HepG2 (cell line): ENCODE data around the gene TBX21. TPM values are rescaled to one million over a fixed set of nuclear protein-coding genes. Genes with fewer than 3 reads are reported as not detected.

Experiments
- ARHGAP35 ChIP-seq: sonication (generic); formaldehyde crosslinking; IDR thresholded peaks from 2 replicates; pipeline ENCODE4 v1.9.0; 2022; ENCODE audit warnings: mild to moderate bottlenecking, inconsistent platforms, moderate library complexity, missing genetic modification reagents, borderline replicate concordance
- CHCHD3 ChIP-seq: sonication (generic); formaldehyde crosslinking; IDR thresholded peaks from 2 replicates; pipeline ENCODE4 v1.8.0; 2022; ENCODE audit warnings: mild to moderate bottlenecking, missing genetic modification reagents, moderate library complexity
- CTCF ChIP-seq: sonication (generic); formaldehyde crosslinking; IDR thresholded peaks from 2 replicates; pipeline ENCODE4 v1.5.0; 2020; ENCODE audit warnings: mild to moderate bottlenecking, missing genetic modification reagents, moderate library complexity
- DDIT3 ChIP-seq: sonication (generic); formaldehyde crosslinking; IDR thresholded peaks from 2 replicates; pipeline ENCODE4 v1.4.0; 2020; ENCODE audit warnings: mild to moderate bottlenecking, missing genetic modification reagents
- EZH2 ChIP-seq: conservative IDR thresholded peaks from 2 replicates; pipeline ENCODE4 v1.6.1; 2012; ENCODE audit warnings: mild to moderate bottlenecking, low read depth, low read length, moderate library complexity
- HNF4A ChIP-seq: sonication (generic); formaldehyde crosslinking; IDR thresholded peaks from 2 replicates; pipeline ENCODE4 v1.4.0; 2020; ENCODE audit warnings: missing genetic modification reagents
- IKZF4 ChIP-seq: sonication (generic); formaldehyde crosslinking; IDR thresholded peaks from 2 replicates; pipeline ENCODE4 v1.5.1; 2020; ENCODE audit warnings: borderline replicate concordance, mild to moderate bottlenecking, low read depth, missing genetic modification reagents; ENCODE audit errors: not compliant biosample characterization
- KDM4B ChIP-seq: sonication (generic); formaldehyde crosslinking; IDR thresholded peaks from 2 replicates; pipeline ENCODE4 v1.4.0; 2020; ENCODE audit warnings: missing genetic modification reagents
- MED13 ChIP-seq: sonication (generic); formaldehyde crosslinking; IDR thresholded peaks from 2 replicates; pipeline ENCODE4 v1.5.0; 2020; ENCODE audit warnings: missing genetic modification reagents
- MLLT10 ChIP-seq: sonication (generic); formaldehyde crosslinking; IDR thresholded peaks from 2 replicates; pipeline ENCODE4 v1.4.0; 2020; ENCODE audit warnings: missing genetic modification reagents
- NFYC ChIP-seq: IDR thresholded peaks from 2 replicates; pipeline ENCODE4 v1.6.1; 2016; ENCODE audit warnings: missing genetic modification reagents, missing compliant biosample characterization
- TCF7 ChIP-seq: sonication (generic); IDR thresholded peaks from 2 replicates; pipeline ENCODE4 v1.6.1; 2016; ENCODE audit warnings: antibody characterized with exemption, low read depth
- THAP9 ChIP-seq: sonication (generic); formaldehyde crosslinking; IDR thresholded peaks from 2 replicates; pipeline ENCODE4; 2020; ENCODE audit warnings: missing genetic modification reagents, mild to moderate bottlenecking, borderline replicate concordance
- YEATS2 ChIP-seq: sonication (generic); formaldehyde crosslinking; IDR thresholded peaks from 2 replicates; pipeline ENCODE4 v1.4.0; 2020; ENCODE audit warnings: missing genetic modification reagents, borderline replicate concordance
- ZFP91 ChIP-seq: sonication (generic); formaldehyde crosslinking; IDR thresholded peaks from 2 replicates; pipeline ENCODE4 v1.9.0; 2022; ENCODE audit warnings: missing genetic modification reagents, mild to moderate bottlenecking, borderline replicate concordance
- ZNF329 ChIP-seq: sonication (generic); formaldehyde crosslinking; IDR thresholded peaks from 2 replicates; pipeline ENCODE4 v1.9.0; 2021; ENCODE audit warnings: low read depth, mild to moderate bottlenecking, missing genetic modification reagents
- ZNF510 ChIP-seq: sonication (generic); formaldehyde crosslinking; IDR thresholded peaks from 2 replicates; pipeline ENCODE4 v1.4.0; 2020; ENCODE audit warnings: low read depth, mild to moderate bottlenecking, missing genetic modification reagents
- ZNF652 ChIP-seq: IDR thresholded peaks from 2 replicates; pipeline ENCODE4 v1.6.1; 2016; ENCODE audit warnings: low read depth, borderline replicate concordance
- ZNF784 ChIP-seq: sonication (generic); formaldehyde crosslinking; IDR thresholded peaks from 2 replicates; pipeline ENCODE4 v1.5.1; 2020; ENCODE audit warnings: missing genetic modification reagents, mild to moderate bottlenecking, borderline replicate concordance
- polyA plus RNA-seq, 8 experiments: library from polyadenylated mRNA; depleted of rRNA in 3 of 8; stranded (reverse) in 7 of 8; unstranded in 1 of 8; fragments of >200 nt; fragmentation: Illumina TruSeq in 4 of 8; extraction: Trizol in 4 of 8; gene quantifications; 2 replicates each; pipeline versions ENCODE4 v1.2.1 to v1.2.3, GENCODE V29; 2011 to 2016; ENCODE audit warnings: low read depth in 4 of 8, missing spikeins in 1 of 8, mixed read lengths in 1 of 8; ENCODE audit not compliant: insufficient read depth in 1 of 8
- total RNA-seq, 5 experiments: library from RNA; depleted of rRNA; stranded (reverse); fragments of >200 nt; fragmentation: Illumina TruSeq; extraction: Trizol; gene quantifications; 2 replicates each; pipeline ENCODE4 v1.2.3, GENCODE V29; 2016; ENCODE audit warnings: low read depth in 1 of 5
- TF ChIP-seq, protein P1 (sequence below): sonication (generic); formaldehyde crosslinking; conservative IDR thresholded peaks from 2 replicates; pipeline ENCODE4 v1.8.0; 2022; ENCODE audit warnings: low read depth, missing genetic modification reagents

Gene TBX21
- total and polyA plus RNA-seq, 2 of the 13 experiments (the other 11 are each of a cell fraction or from before 2014, with no cell fraction given): not detected

DNA sequence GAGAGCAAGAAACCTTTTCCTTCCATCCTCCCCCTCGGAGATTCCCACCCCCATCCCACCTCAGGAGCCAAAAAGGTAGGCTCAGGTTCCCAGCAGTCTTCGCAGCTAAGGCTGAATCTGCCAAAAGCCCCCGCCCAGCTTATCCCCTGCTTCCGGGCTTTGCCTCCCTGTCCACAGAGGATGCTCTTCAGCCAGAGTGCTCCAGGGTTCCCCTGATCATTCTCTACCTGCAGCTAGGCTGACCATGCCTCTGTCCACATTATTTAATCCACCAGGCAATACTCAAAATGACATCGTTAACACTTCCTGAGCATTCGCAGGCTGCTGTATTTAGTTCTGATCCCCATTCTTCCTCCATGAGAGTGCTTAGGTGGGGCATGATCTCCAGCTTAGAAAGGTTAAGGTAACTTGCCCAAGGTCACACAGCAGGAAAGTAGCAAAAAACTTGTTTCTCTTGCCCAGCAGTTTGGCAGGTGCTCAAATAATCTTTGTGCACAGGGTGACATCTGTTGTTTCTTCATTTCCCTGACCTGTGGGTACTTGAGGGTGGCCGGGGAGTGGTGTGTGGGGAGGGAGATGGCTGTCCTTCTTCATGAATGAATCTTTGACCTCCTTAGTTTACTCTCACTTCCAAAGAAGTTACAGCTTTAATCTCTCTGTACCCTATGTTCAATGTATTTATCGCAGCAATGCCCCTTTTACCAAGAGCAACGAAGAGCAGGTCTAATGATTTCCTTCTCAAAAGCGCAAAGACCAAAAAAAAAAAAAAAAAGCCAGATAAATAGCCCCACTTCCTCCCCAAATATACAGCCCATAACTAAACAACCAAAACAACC, 39.9 kb upstream of the TBX21 start (continued):
- TF ChIP-seq CTCF (CRISPR knock-in tag) (peak; percentile 28), NFYC (CRISPR knock-in tag) (no peak), TCF7 (no peak), HNF4A (CRISPR knock-in tag) (peak; percentile 35), ARHGAP35 (CRISPR knock-in tag) (no peak), ZNF329 (CRISPR knock-in tag) (peak; percentile 96), KDM4B (CRISPR knock-in tag) (no peak), YEATS2 (CRISPR knock-in tag) (no peak), ZNF784 (CRISPR knock-in tag) (no peak), CHCHD3 (CRISPR knock-in tag) (no peak), THAP9 (no peak), MED13 (CRISPR knock-in tag) (no peak), ZFP91 (CRISPR knock-in tag) (0 out of 2 replicates have a peak, but pooled peaks have one; percentile 21), ZNF652 (CRISPR knock-in tag) (no peak), ZNF510 (CRISPR knock-in tag) (no peak), IKZF4 (CRISPR knock-in tag) (peak; percentile 9), DDIT3 (no peak), EZH2 (no peak), MLLT10 (CRISPR knock-in tag) (no peak)
- TF ChIP-seq, protein P1, sequence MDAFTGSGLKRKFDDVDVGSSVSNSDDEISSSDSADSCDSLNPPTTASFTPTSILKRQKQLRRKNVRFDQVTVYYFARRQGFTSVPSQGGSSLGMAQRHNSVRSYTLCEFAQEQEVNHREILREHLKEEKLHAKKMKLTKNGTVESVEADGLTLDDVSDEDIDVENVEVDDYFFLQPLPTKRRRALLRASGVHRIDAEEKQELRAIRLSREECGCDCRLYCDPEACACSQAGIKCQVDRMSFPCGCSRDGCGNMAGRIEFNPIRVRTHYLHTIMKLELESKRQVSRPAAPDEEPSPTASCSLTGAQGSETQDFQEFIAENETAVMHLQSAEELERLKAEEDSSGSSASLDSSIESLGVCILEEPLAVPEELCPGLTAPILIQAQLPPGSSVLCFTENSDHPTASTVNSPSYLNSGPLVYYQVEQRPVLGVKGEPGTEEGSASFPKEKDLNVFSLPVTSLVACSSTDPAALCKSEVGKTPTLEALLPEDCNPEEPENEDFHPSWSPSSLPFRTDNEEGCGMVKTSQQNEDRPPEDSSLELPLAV (CRISPR knock-in tag): no peak
